HS-27A (cell line): ENCODE data around the gene ESRP2.

Experiments
- DNase-seq: peaks from one replicate; pipeline ENCODE4 v3.0.0-alpha.2; 2012; ENCODE audit warnings: low read depth, missing footprints

Gene ESRP2

DNA sequence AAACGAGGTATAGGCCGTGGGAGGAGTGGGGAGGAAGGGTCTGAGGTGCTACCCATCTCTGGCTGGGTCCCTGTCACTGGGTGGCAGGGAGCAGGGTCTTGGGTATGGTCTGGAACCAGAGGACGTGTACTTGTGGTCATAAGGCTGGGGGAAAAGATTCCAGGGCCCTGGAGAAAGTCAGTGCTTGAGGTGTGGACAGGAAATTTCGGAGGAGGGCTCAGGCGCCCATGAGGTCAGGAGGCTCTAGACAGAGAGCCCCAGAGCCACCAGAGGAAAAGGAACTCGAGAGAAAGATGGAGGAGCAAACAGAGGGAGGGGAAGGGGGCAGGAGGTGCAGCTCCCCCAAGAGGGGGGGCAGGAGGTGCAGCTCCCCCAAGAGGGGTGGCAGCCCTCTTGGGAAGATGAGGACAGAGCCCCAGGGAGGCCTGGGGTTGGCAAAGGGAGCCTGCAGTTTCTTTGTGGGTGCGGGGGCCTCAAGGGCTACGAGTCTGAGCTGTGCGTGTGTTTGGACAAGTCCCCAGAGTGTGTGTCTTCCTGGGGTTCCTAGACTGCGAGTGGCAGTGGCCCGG is 27.7 kb upstream of the ESRP2 start:
- no peak for DNase-seq

DNA sequence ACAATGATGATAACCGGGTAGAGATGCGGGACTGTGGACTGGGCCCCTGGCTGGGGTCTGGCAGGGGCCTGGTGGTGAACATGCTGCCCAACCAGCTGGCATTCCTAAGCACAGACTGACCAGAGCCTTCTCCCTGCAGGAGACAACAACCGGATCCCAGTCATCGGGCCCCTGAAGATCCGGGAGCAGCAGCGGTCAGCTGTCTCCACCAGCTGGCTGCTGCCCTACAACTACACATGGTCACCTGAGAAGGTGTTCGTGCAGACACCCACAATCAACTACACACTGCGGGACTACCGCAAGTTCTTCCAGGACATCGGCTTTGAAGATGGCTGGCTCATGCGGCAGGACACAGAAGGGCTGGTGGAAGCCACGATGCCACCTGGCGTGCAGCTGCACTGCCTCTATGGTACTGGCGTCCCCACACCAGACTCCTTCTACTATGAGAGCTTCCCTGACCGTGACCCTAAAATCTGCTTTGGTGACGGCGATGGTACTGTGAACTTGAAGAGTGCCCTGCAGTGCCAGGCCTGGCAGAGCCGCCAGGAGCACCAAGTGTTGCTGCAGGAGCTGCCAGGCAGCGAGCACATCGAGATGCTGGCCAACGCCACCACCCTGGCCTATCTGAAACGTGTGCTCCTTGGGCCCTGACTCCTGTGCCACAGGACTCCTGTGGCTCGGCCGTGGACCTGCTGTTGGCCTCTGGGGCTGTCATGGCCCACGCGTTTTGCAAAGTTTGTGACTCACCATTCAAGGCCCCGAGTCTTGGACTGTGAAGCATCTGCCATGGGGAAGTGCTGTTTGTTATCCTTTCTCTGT is 23.3 kb upstream of the ESRP2 start:
- DNase-seq = no peak

DNA sequence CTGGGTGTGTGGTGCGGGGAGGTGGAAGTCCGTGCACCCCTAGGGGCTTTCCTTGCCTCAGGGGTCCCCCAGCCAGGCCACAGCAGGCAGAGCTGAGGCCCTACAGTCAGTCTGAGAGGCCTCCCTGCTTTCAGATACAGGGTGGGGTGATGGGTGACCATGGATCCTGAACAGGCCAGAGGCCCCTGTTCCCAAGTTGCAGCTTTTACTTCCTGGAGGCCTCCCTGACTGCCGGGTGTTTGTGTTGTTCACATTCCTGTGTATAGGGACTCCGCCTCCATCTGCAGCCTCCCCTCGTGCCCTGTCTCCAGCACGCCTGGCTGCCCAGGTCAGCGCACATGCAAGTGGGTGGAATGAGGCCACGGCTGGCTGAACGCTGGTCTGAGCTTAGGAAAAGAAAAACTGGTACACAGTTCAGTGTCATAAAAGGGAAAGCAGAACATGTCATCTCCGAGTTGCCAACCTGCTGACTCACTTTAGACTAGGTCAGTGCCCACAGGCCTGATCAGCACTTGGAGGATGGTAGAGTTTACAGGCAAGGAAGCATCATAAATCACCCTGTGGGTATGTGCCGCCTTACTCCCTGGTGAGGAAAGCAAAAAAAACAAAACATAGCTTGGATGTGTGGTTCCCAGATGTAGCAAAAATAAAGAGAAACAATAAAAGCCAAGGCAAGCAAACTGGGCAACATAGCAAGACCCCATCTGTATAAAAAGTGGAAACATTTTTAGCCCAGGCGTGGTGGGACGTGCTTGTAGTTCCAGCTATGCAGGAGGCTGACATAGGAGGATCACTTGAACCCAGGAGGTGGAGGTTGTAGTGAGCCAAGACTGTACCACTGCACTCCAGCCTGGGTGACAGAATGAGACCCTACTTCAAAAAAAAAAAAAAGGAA is 22.2 kb upstream of the ESRP2 start:
- no peak for DNase-seq

DNA sequence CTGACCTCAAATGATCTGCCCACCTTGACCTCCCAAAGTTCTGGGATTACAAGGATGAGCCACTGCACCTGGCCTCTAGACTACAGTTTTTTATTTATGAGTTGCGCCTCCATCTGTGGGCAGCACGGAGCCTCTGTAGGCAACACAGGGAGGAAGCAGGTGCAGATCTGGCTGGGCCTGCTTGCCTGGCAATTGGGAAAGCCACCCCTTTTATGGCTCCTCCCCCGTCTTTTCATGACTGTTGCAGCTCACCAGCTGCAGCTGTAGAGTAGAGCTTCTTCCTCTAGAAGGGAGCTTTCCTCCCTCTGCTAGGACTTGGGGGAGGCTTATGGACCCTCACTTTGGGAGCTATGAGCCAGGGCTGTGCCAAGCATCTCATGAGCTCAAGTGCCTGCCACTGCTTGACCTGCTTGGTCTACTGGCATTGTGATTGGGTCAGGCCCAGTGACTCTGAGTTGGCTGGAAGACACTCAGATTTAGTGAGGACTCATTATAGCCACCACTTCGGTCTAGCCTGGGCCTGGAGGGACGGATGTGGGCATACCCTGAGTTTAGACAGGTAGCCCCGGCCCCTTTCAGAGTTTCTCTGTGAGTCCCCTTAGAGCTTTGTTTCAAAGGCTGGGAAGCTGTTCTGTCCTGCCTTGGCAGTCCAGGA is 21.5 kb upstream of the ESRP2 start:
- no peak for DNase-seq

DNA sequence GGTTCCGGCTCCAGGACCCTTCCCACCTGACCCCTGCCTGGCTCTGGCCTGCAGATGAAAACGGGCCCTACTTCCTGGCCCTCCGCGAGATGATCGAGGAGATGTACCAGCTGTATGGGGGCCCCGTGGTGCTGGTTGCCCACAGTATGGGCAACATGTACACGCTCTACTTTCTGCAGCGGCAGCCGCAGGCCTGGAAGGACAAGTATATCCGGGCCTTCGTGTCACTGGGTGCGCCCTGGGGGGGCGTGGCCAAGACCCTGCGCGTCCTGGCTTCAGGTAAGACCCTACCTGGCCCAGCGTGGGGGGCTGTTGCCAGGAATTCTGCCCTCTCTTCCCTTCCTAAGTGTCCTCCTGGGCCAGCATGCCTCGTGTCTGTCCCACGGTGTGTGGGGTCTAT is 19.8 kb upstream of the ESRP2 start:
- no peak for DNase-seq

DNA sequence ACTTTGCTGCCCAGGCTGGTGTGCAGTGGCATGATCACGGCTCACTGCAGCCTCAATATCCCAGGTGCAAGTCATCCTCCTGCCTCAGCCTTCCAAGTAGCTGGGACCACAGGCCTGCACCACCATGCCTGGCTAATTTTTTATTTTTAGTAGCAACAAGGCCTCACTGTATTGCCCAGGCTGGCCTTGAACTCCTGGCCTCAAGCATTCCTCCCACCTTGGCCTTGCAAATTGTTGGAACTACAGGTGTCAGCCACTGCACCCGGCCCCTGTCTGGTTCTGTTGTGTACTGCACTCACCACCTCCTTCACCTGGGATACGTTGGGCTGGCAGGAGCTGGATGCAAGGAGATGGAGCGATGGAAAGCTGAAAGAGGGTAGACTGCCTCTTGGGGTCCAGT is 17.8 kb upstream of the ESRP2 start:
- no peak for DNase-seq

DNA sequence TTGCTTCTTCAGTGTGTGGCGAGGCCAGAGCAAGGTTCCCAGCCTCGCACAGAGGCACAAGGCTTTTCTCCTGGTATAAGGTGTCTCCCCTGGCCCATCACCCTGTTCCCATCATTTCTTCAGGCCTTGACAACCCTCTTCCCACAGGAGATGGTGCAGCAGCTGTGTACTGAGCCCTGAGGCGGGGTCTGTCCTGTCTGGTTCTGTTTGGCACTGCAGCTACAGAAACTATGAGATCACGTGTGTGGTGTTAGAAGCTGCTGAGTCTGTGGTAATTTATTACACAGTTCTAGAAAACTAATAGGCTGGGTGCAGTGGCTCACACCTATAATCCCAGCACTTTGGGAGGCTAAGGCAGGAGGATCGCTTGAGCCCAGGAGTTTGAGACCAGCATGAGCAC is 16.5 kb upstream of the ESRP2 start:
- DNase-seq = no peak

DNA sequence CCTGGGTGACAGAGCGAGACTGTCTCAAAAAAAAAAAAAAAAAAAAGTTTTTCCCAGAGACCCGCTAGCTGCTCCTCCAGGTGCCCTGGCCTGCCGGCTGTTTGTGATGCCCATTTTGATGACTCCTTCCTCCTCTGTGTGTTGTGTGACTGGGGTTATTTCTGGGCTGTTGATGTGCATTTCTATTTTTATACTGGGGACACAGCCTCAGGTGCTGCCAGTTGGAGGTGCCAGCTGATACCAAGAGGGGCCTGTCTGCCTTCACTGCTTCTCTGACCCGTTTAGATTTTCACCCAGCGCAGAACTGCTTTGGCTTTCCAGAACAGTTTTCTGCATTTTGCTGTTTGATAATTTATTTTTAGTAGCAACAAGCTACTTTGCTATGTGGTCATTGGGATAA is 15.9 kb upstream of the ESRP2 start:
- DNase-seq = no peak

DNA sequence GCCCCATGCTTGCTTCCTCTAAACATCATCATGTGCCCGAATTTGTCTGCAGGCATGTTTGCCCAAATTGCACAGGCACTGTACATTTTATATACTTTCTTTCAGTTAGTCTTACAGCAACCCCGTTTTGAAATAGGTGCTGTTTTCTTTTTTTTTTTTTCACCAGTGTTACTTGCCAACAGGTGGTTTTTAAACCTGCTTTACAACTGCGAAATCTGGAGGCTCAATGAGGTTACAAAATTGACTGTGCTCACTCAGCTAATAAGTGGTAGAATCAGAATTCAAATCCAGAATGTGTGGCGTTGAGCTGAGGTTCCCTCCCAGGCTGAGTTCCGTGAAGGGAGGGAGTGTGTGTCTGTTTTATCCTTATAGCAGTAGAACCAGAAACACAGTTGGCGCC is 15.0 kb upstream of the ESRP2 start:
- no peak for DNase-seq

DNA sequence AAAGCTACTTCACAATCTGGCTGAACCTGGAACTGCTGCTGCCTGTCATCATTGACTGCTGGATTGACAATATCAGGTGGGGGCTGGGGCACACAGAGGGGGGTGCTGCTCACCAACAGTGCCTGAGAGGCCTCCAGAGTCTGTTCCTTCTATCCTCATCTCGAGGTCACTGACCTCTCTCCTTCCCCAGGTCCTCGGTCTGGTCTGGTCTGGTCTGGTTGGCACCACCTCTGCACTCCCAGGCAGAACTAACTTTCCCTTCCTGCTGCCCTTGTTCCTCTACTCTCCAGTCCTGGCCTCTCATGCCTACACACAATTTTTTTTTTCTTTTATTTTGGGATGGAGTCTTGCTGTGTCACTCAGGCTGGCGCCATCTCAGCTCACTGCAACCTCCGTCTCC is 13.4 kb upstream of the ESRP2 start:
- no peak for DNase-seq

DNA sequence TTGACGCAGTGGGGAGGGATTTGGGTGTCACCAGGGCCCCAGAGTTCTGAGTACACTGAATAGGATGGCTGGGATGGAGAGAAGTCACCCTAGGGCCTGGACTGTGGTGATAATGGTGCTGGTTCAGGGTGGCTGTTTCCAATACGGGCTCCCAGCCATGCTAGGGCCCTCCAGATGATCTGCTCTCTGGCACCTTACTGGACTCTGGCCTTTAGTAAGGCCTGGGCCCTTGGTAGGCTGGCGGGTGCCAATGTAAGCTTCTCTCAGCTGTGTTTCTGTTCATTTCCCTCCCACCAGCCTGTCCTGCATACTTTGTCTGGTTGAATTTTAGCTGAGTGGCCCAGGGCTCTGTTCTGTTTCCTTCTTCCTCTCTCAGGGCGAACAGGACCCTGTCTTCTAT is 12.0 kb upstream of the ESRP2 start:
- no peak for DNase-seq

DNA sequence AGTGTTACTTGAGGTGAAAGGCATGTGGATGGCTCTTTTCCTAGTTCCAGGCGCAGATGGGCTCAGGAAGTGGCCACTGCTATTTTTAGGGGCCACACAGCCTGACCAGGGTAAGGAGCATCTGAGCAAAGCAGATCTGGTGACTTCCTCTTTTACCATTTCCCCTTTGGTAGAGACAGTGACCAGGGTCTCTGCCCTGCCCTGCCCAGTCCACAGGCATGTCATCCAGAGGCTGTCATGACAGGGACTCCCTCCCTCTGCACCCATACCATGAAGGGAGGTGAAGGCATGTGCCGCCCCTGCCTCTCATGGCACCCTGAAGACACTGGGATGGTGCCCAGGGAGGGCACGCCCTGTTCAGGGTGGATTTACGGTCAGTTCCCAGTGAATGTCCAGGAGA is 11.5 kb upstream of the ESRP2 start:
- no peak for DNase-seq

DNA sequence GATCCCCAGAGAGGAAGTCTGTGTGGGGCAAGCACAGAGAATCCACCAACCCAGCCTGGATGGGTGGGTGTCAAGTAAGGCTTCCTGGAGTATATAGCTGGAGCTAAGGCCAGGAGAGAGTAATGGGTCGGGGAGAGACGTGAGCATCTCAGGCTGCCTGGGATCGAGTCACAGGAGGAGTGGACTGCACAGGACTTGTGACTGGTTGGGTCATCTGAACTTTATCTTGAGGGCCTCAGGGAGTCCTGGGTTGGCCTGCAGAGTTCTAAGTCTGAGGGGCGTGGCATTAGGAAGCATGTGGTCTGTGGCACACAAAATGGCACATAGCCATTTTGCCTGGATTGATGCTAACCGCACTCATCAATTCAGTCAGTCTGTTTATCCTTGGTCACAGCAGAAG is 10.7 kb upstream of the ESRP2 start:
- no peak for DNase-seq

DNA sequence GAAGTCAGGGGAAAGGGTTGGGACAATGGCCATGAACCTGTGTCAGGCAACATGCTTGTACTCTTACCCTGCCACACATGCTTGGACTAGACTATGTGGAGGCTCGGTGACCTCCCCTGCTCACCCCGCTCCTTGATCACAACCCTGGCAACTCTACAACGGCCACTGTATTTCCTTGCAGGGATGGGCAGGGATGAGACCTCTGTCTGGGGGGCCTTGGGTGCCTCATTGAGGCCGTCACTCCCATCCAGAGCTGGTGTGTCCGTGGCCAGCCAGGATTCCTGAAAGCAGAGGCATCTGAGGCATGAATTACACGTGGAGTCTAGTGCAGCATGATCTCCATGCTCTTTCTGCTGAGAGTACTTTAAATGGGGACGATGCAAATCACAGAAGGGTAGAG is 10.2 kb upstream of the ESRP2 start:
- DNase-seq = no peak

DNA sequence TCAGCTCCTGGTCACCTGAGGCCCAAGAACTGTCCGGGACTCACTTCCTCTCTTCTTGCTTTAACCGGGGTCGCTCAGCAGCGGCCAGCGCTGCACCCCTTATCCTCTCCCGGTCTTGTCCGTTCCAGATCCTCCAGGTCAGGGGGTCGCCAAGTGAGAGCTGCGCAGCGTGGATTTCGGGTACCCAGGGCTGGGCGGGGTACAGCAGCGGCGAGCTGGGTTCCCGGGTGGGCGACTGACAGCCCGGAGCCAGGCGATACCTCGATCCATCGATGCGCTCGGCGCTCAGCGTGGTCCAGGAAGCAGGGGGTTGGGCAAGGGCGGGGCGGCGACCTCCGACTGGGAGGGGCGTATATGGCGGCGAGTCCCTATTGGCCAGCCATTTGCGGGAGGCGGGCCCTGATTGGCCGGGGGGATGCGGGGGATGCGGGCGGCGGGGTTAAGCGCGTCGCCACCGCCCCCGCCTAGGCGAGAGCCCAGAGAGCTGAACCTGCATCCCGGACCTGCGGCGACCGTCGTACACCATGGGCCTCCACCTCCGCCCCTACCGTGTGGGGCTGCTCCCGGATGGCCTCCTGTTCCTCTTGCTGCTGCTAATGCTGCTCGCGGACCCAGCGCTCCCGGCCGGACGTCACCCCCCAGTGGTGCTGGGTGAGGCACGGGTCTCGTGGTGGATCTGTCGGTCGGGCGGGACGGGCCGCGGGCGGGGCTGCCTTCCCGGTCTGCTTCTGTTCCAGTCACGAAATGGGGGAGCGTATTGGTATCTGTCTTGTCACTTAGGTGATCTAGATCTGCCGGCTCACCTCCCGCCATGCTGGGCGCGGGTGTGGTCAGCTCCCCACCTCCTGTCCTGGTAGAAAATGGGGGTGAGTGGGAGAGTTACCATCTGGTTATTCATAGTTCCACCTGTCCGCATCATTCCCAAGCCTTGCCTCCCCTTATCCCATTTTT is 9.3 kb upstream of the ESRP2 start, which contains the start of gene PLA2G15:
TSS of gene PLA2G15 (plus strand) at position 471 of the 951 bp plus-strand sequence. CDS start at position 525, 54 bp downstream.
- DNase-seq = peak; percentile 88

DNA sequence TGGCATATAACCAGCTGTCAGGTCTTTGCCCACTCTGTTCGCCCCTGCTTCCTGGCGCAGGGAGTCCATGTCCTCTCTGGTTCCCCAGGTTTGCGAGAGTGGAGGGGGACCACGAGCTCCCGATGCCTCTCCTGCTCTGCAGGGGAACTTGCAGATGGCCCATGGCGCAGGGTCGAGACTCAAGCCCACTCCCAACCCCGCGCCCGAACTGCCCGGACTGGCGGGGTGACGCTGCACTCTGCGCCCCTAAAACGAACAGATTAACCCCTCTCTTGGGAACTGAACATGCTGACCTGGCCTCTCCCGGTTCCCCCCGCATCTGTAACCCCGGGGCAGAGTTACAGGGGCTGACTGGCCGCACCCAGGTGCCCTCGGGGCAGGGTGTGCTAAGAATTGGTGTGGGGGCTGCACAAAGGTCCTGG is 8.6 kb upstream of the ESRP2 start:
- no peak for DNase-seq

DNA sequence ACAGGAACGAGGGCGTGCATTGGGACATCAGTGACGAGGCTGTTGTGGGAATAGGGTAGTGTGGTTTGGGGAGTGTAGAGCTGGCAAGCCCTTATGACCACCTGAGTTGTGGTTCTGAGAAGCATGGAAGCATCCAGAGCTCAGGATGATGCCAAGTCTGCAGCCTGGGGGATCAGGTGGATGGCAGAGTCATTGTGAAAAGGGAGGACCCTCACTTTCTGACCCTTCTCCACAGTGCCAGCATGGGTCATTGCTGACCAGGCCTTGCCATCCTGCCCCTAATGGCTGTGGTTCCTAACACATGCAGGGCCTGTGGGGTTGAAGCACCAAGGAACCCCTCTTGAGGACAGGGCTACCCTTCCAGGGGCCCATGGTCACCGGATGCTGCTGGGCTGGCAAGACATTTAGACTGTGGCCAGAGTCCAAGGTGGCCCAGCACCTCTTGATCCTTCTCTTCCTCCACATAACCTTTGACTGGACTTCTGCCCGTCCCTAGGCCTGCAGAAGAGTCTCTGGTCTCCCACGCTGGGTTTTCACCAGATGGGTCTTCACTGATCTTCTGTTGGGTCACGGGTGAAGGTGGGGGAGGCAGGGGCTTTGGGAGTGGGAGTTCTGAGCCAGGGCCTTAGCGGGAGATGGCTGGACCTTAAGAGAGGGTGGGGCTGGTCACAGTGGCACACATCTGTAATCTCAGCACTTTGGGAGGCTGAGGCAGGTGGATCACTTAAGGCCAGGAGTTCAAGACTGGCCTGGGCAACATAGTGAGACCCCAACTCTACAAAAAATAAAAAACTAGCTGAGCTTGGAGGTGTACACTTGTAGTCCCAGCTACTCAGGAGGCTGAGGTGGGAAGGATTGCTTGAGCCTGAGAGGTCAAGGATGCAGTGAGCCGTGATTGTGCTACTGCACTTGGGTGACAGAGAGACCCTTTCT is 7.3 kb upstream of the ESRP2 start:
- DNase-seq = no peak

DNA sequence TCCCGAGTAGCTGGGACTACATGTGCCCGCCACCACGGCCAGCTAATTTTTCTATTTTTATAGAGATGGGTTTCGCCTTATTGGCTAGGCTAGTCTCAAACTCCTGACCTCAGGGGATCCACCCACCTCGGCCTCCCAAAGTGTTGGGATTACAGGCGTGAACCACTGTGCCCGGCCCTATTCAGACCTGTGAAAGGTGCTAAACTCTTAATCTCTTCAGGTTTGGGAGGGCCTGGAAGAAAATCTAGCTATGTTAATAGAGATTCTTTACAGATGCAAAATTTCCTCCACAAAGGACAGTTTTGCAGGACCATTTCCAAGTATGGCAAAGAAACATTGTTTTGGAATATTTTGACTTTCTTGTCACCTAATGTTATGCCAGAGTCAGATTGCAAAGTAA is 6.2 kb upstream of the ESRP2 start:
- DNase-seq = no peak

DNA sequence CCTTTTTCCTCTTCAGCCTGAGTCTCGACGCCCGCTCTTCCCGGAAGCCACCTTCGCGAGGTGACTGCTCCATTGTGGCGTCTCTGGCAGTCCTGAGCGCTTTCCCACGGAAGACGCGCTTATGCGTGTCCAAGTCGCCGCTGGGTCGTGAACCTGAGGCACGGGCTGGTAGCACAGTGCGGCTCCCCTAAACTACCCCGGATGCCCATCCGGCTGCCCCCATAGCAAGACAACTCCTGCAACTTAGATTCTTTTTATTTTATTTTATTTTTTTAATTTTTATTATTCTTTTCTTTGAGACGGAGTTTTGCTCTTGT is 2.1 kb upstream of the ESRP2 start:
- no peak for DNase-seq
